Right atrium auricular region (tissue), 2 donors: ENCODE measurements around the gene CHRNA4. TPM values are rescaled to one million over a fixed set of nuclear protein-coding genes. Genes with fewer than 3 reads are reported as not detected.

ENCODE experiments used
- DNase-seq: peaks from one replicate; pipeline ENCODE4 v3.0.0-alpha.2; 2019; ENCODE audit warnings: low spot score
- H3K27ac ChIP-seq, 2 donors: fragments of 200-600 bp; sonication (generic); 1 replicate in 1 of 2; 2 replicates in 1 of 2; pipeline ENCODE4 v1.5.1; 2016 to 2019
- H3K27me3 ChIP-seq, 2 donors: fragments of 200-600 bp; sonication (generic); one replicate each; pipeline versions ENCODE4 v1.5.1 to v1.6.0; 2017 to 2019
- H3K36me3 ChIP-seq: fragments of 200-600 bp; sonication (generic); one replicate; pipeline ENCODE4 v1.5.1; 2016
- H3K4me1 ChIP-seq, 2 donors: fragments of 200-600 bp; sonication (generic); one replicate each; pipeline versions ENCODE4 v1.5.1 to v1.6.0; 2017 to 2019
- H3K4me3 ChIP-seq, 2 donors: fragments of 200-600 bp; sonication (generic); 1 replicate in 1 of 2; 2 replicates in 1 of 2; pipeline ENCODE4 v1.5.1; 2017 to 2019; ENCODE audit warnings: mild to moderate bottlenecking in 1 of 2, moderate library complexity in 1 of 2
- H3K9me3 ChIP-seq, 2 donors: fragments of 200-600 bp; sonication (generic); one replicate each; pipeline ENCODE4 v1.5.1; 2019
- total RNA-seq, 2 donors: library from RNA; depleted of rRNA; stranded (reverse); fragments of >200 nt; gene quantifications; one replicate each; pipeline ENCODE4 v1.1.0, GENCODE V29; 2016
- TF ChIP-seq, protein P1 (sequence below), 2 donors: fragments of 200-600 bp; sonication (generic); IDR thresholded peaks; one replicate each; pipeline ENCODE4 v1.5.1; 2019; ENCODE audit warnings: antibody characterized with exemption in 2 of 2

CHRNA4 gene
- total RNA-seq, 2 donors from 2014 or later: not detected

DNA sequence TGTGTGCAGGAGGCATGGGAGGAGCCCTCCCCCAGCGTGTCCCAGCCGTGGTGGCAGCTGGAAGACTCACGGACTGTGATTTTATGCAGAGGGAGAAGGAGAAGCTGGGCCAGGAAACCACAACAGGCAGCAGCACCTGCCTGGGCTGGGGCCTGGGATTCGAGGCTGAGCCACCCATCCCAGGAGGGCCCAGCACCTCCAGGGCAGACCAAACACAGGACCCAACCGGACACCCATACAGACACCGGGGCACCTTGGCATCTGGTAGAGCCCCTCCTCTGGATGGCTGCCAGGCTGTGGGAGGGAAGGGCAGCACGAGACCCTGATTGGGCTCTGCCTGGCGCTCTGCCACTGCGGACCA lies 41.7 kb upstream of the CHRNA4 start:
- no peak for DNase-seq

GRCh38 chr20:63402181-63402859 lies 41.2 kb upstream of the CHRNA4 start:
- Histone ChIP-seq H3K27ac (no peak overlapping the region), H3K9me3 (no peaks in the 10 kb centered on the region), H3K4me3 (no peak overlapping the region), H3K27me3 (no peaks in the 10 kb centered on the region), H3K36me3 (no peaks in the 10 kb centered on the region), H3K4me1 (no peaks in the 10 kb centered on the region)
- TF ChIP-seq, protein P1, sequence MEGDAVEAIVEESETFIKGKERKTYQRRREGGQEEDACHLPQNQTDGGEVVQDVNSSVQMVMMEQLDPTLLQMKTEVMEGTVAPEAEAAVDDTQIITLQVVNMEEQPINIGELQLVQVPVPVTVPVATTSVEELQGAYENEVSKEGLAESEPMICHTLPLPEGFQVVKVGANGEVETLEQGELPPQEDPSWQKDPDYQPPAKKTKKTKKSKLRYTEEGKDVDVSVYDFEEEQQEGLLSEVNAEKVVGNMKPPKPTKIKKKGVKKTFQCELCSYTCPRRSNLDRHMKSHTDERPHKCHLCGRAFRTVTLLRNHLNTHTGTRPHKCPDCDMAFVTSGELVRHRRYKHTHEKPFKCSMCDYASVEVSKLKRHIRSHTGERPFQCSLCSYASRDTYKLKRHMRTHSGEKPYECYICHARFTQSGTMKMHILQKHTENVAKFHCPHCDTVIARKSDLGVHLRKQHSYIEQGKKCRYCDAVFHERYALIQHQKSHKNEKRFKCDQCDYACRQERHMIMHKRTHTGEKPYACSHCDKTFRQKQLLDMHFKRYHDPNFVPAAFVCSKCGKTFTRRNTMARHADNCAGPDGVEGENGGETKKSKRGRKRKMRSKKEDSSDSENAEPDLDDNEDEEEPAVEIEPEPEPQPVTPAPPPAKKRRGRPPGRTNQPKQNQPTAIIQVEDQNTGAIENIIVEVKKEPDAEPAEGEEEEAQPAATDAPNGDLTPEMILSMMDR (IDR thresholded peaks at IDR 0.05): no peak
- DNase-seq: no peak

More for the DNA sequence above, 41.7 kb upstream of the CHRNA4 start:
- no peaks in the 10 kb centered on the region for H3K27me3 ChIP-seq
- H3K36me3 ChIP-seq: no peaks in the 10 kb centered on the region
- no peaks in the 10 kb centered on the region for H3K4me1 ChIP-seq
- H3K9me3 ChIP-seq: no peaks in the 10 kb centered on the region
- TF ChIP-seq, protein P1 (IDR thresholded peaks at IDR 0.05): no peak
- no peak overlapping the region for H3K27ac ChIP-seq
- no peak overlapping the region for H3K4me3 ChIP-seq

DNA sequence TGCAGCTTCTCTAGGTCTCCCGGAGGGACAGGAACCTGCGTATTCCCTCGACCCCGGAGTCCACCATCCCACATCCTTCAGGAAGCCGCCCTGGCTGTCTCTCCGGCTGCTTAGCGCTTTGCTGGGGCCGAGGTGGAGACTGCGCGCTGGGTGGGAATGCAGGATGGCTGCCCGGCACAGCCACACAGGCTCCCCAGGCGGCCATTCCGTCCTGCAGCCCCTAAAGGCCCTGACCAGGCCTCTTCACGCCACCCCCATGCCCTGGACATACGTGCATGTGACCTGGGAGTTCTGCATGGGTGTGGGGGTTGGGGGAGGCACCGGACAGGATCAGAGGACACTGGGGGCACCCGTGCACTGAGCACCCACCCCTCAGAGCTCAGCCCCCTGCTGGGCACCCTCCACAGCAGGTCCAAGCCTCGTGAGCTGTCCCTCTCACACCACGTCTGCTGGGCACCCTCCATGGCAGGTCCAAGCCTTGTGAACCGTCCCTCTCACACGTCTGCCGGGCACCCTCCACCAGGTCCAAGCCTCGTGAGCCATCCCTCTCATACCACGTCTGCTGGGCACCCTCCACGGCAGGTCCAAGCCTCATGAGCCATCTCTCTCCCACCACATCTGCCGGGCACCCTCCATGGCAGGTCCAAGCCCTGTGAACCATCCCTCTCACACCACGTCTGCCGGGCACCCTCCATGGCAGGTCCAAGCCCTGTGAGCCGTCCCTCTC lies 40.4 kb upstream of the CHRNA4 start:
- Histone ChIP-seq H3K36me3 (no peaks in the 10 kb centered on the region), H3K4me3 (no peak overlapping the region), H3K9me3 (no peaks in the 10 kb centered on the region), H3K27ac (no peak overlapping the region), H3K4me1 (no peaks in the 10 kb centered on the region), H3K27me3 (no peaks in the 10 kb centered on the region)
- TF ChIP-seq, protein P1 (IDR thresholded peaks at IDR 0.05): no peak
- DNase-seq: no peak

DNA sequence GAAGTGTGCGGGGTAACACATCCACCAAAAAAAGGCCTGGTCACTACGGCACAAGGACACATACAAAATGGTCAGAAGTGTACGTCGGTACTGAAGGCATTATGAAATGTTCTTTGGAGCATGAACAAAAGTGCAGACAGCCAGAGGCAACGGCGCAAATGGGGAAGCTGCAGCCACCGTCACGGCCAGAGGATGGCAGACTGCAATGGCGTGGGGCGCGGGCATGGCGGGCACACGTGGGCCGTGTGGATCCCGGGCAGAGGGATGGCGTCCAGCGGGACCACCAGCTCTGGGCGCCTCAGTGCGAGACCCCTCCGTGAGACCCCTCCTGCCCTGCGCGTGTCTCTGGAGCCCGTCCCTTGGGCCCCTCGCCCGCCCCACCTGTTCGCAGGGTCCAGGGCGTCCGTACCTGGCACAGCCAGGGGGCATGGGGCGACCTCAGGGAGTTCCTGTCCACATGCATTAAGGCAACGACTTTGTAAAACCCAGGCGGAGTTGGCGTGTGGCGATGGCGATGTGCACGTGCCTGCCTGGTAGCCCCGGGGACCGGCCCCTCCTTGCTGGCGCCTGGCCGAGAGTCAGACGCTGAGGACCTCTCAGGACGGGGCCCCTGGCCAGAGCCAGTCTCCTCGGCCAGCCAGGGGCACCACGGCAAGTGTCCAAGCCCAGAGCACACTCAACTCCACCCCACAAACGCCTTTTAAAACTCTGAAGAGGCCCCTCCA lies 39.5 kb upstream of the CHRNA4 start:
- no peak overlapping the region for H3K4me3 ChIP-seq
- DNase-seq: no peak
- no peaks in the 10 kb centered on the region for H3K4me1 ChIP-seq
- no peaks in the 10 kb centered on the region for H3K9me3 ChIP-seq
- H3K27me3 ChIP-seq: no peaks in the 10 kb centered on the region
- TF ChIP-seq, protein P1 (IDR thresholded peaks at IDR 0.05): no peak
- H3K36me3 ChIP-seq: no peaks in the 10 kb centered on the region
- H3K27ac ChIP-seq: no peak overlapping the region

GRCh38 chr20:63399596-63400375 lies 38.6 kb upstream of the CHRNA4 start:
- Histone ChIP-seq H3K27me3 (no peaks in the 10 kb centered on the region), H3K27ac (no peak overlapping the region), H3K36me3 (no peaks in the 10 kb centered on the region), H3K4me3 (no peak overlapping the region), H3K4me1 (no peaks in the 10 kb centered on the region), H3K9me3 (no peaks in the 10 kb centered on the region)
- TF ChIP-seq, protein P1 (IDR thresholded peaks at IDR 0.05): no peak
- DNase-seq: no peak
